SKM-1 (cell line): ENCODE data around the gene WDSUB1.

Experiments used
- DNase-seq: peaks from one replicate; lab custom pipeline; 2025; ENCODE audit not compliant: unreplicated experiment; lab: John Stamatoyannopoulos, UW

The WDSUB1 gene

GRCh38 chr2:159225025-159226016, 61.2 kb downstream of the WDSUB1 start:
- DNase-seq = no peak

- DNase-seq = no peak
Observed at GRCh38 chr2:159224061-159224813, 62.3 kb downstream of the WDSUB1 start.

GRCh38 chr2:159219394-159219998, 67.0 kb downstream of the WDSUB1 start:
- no peak for DNase-seq

GRCh38 chr2:159218389-159218788, 68.1 kb downstream of the WDSUB1 start:
- DNase-seq = no peak

GRCh38 chr2:159217676-159218075, 68.8 kb downstream of the WDSUB1 start:
- DNase-seq = no peak

- no peak for DNase-seq
Observed at GRCh38 chr2:159215116-159215515, 71.4 kb downstream of the WDSUB1 start.

GRCh38 chr2:159214325-159214865, 72.1 kb downstream of the WDSUB1 start:
- no peak for DNase-seq

- DNase-seq = no peak
Observed at GRCh38 chr2:159213296-159213695, 73.2 kb downstream of the WDSUB1 start.

- no peak for DNase-seq
Observed at GRCh38 chr2:159211447-159212396, 74.8 kb downstream of the WDSUB1 start.

- DNase-seq = no peak
Observed at GRCh38 chr2:159209341-159210306, 76.9 kb downstream of the WDSUB1 start.

GRCh38 chr2:159208438-159208837, 78.1 kb downstream of the WDSUB1 start:
- no peak for DNase-seq

GRCh38 chr2:159206736-159207380, 79.6 kb downstream of the WDSUB1 start:
- DNase-seq = no peak

- no peak for DNase-seq
Observed at GRCh38 chr2:159204381-159205144, 81.9 kb downstream of the WDSUB1 start.

- no peak for DNase-seq
Observed at GRCh38 chr2:159202568-159203071, 83.9 kb downstream of the WDSUB1 start.

- DNase-seq = no peak
Observed at GRCh38 chr2:159201360-159202063, 85.0 kb downstream of the WDSUB1 start.

- DNase-seq = no peak
Observed at GRCh38 chr2:159200498-159200897, 86.0 kb downstream of the WDSUB1 start.
